Testis (tissue), 2 donors: ENCODE results near the gene LRRC17.

Experiments used
- POLR2A ChIP-seq: fragments of 450-650 bp; IDR thresholded peaks from one replicate; pipeline ENCODE4 v1.6.1; 2017; ENCODE audit warnings: antibody characterized with exemption, mild to moderate bottlenecking, moderate library complexity
- TF ChIP-seq, protein P1 (sequence below), 3 experiments: fragments of 450-650 bp in 2 of 3; fragments of 200-600 bp in 1 of 3; sonication (generic) in 1 of 3; IDR thresholded peaks; one replicate each; pipeline ENCODE4 v1.5.1; 2016 to 2019; ENCODE audit warnings: antibody characterized with exemption in 3 of 3, mild to moderate bottlenecking in 2 of 3, moderate library complexity in 1 of 3

DNA sequence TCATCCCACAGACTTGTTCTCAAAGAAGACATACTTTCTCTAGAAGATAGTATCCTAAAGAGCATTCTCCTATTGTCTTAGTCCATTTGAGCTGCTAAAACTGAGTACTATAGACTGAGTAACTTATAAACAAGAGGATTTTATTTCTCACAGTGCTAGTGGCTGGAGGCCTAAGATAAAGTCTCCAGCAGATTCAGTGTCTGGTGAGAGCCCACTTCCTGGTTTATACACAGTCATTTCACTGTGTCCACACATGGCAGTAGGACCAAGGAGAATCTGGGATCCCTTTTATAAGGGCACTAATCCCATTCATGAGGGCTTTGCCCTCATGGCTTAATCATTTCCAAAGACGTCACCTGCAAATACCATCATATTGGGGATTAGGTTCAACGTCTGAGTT lies 68.7 kb downstream of the LRRC17 start:
- TF ChIP-seq, protein P1, sequence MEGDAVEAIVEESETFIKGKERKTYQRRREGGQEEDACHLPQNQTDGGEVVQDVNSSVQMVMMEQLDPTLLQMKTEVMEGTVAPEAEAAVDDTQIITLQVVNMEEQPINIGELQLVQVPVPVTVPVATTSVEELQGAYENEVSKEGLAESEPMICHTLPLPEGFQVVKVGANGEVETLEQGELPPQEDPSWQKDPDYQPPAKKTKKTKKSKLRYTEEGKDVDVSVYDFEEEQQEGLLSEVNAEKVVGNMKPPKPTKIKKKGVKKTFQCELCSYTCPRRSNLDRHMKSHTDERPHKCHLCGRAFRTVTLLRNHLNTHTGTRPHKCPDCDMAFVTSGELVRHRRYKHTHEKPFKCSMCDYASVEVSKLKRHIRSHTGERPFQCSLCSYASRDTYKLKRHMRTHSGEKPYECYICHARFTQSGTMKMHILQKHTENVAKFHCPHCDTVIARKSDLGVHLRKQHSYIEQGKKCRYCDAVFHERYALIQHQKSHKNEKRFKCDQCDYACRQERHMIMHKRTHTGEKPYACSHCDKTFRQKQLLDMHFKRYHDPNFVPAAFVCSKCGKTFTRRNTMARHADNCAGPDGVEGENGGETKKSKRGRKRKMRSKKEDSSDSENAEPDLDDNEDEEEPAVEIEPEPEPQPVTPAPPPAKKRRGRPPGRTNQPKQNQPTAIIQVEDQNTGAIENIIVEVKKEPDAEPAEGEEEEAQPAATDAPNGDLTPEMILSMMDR (IDR thresholded peaks at IDR 0.05) = no peak
- TF ChIP-seq POLR2A = no peak
